Measurements from ENCODE around the gene ACSS3.

Gene ACSS3

DNA sequence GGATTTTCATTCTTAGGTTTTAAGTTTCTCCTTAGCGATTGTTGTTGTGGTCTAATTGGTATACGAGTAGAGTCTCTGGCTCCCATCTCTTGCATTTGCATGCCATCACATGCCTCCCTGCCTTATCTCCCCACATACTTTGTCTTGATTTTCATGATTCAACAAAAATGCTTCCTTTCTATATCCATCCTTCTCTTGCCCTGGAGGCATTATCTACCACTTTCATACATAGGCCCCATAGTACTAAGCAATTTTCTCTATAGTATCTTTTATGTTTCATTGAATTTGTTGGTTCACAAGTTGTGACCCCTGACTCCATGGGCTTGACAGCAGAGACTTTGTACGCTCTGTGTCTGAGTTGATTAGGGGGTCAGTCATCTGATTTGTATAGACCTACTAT, 226.1 kb downstream of the ACSS3 start:
- no peak for DNase-seq
